Prostate gland (tissue), 2 donors: ENCODE data around the gene RTN4RL2. TPM values are rescaled to one million over a fixed set of nuclear protein-coding genes. Genes with fewer than 3 reads are reported as not detected.

ENCODE experiments used
- DNase-seq: peaks from one replicate; pipeline ENCODE4 v3.0.0-alpha.2; 2019; ENCODE audit warnings: low spot score
- H3K27ac ChIP-seq, 2 donors: fragments of 200-600 bp; sonication (generic); 2 replicates each; pipeline ENCODE4 v1.5.1; 2017 to 2019
- H3K27me3 ChIP-seq: fragments of 200-600 bp; sonication (generic); replicated peaks from 2 replicates; pipeline ENCODE4 v1.5.1; 2019; ENCODE audit not compliant: insufficient read depth
- H3K36me3 ChIP-seq, 2 donors: fragments of 200-600 bp; sonication (generic); 1 replicate in 1 of 2; 2 replicates in 1 of 2; pipeline versions ENCODE4 v1.5.1 to v1.8.1; 2017 to 2019
- H3K4me1 ChIP-seq: fragments of 200-600 bp; sonication (generic); replicated peaks from 2 replicates; pipeline ENCODE4 v1.5.1; 2019
- H3K4me3 ChIP-seq, 2 donors: fragments of 200-600 bp; sonication (generic); 2 replicates each; pipeline ENCODE4 v1.5.1; 2017 to 2019
- H3K9me3 ChIP-seq: fragments of 200-600 bp; sonication (generic); 2 replicates; pipeline ENCODE4 v1.5.1; 2017
- POLR2A ChIP-seq: fragments of 450-650 bp; IDR thresholded peaks from one replicate; pipeline ENCODE4 v1.6.1; 2016; ENCODE audit warnings: antibody characterized with exemption, mild to moderate bottlenecking
- POLR2AphosphoS5 ChIP-seq: sonication (generic); formaldehyde crosslinking; IDR thresholded peaks from one replicate; pipeline ENCODE4 v1.6.1; 2017; ENCODE audit warnings: antibody characterized with exemption
- WGBS: methylation state at CpG from one replicate; pipeline ENCODE4 v1.1.5; 2018; 5-methylcytosine and 5-hydroxymethylcytosine counted together
- intact Hi-C: fragments of 100-400 bp; cut with DNase I; formaldehyde crosslinking; loops from one replicate; pipeline ENCODE4 v1.14.2; 2022
- total RNA-seq, 2 donors: library from RNA; depleted of rRNA; stranded (reverse); fragments of >200 nt; gene quantifications; one replicate each; pipeline ENCODE4 v1.1.0, GENCODE V29; 2016
- TF ChIP-seq, protein P1 (sequence below), 4 experiments: fragments of 200-600 bp in 2 of 4; fragments of 450-650 bp in 2 of 4; sonication (generic) in 2 of 4; IDR thresholded peaks; 1 replicate in 3 of 4; 2 replicates in 1 of 4; pipeline ENCODE4 v1.5.1; 2016 to 2019; ENCODE audit warnings: antibody characterized with exemption in 4 of 4, mild to moderate bottlenecking in 2 of 4, moderate library complexity in 2 of 4

RTN4RL2 gene
- total RNA-seq, 2 donors from 2014 or later: 0.51 to 2.0 TPM

DNA sequence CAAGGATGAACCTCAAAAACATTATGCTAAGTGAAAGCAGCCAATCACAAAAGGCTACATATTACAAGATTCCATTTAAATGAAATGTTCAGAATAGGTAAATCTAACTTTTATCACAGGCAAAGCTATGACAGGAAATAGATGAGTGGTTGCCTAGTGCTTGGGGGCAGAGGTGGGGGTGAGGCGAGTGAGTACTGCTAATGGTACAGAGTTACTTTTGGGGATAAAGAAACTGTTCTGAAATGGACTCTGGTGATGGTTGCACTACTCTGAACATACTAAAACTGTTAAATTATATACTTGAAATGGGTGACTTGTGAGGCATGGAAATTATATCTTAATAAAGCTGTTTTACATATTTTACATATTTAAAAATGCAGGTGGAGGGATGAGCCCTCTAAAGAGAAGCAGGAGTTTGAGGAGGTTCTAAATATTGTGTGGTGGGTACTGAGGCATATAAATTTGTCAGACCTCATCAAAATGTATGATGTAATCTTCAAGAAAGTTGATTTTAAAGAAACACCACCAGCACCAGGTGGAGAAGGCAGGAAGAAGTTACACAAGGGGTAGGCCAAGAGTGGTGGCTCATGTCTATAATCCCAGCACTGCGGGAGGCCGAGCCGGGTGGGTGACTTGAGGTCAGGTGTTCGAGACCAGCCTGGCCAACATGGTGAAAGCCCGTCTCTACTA lies 51.6 kb downstream of the RTN4RL2 start:
- H3K9me3 ChIP-seq: no peaks in the 10 kb centered on the region
- no peaks in the 10 kb centered on the region for H3K27me3 ChIP-seq
- DNase-seq: no peak
- WGBS: 94% methylated on average over 6 of the region's 6 CpGs
- H3K36me3 ChIP-seq: no peaks in the 10 kb centered on the region
- H3K27ac ChIP-seq: no peak overlapping the region
- H3K4me3 ChIP-seq: no peak overlapping the region
- peaks cover 4% of the 10 kb centered on the region for H3K4me1 ChIP-seq
- no peak for TF ChIP-seq POLR2AphosphoS5
- TF ChIP-seq POLR2A: no peak
- TF ChIP-seq, protein P1, sequence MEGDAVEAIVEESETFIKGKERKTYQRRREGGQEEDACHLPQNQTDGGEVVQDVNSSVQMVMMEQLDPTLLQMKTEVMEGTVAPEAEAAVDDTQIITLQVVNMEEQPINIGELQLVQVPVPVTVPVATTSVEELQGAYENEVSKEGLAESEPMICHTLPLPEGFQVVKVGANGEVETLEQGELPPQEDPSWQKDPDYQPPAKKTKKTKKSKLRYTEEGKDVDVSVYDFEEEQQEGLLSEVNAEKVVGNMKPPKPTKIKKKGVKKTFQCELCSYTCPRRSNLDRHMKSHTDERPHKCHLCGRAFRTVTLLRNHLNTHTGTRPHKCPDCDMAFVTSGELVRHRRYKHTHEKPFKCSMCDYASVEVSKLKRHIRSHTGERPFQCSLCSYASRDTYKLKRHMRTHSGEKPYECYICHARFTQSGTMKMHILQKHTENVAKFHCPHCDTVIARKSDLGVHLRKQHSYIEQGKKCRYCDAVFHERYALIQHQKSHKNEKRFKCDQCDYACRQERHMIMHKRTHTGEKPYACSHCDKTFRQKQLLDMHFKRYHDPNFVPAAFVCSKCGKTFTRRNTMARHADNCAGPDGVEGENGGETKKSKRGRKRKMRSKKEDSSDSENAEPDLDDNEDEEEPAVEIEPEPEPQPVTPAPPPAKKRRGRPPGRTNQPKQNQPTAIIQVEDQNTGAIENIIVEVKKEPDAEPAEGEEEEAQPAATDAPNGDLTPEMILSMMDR (IDR thresholded peaks at IDR 0.05): no peak
- intact Hi-C loops: no loop called here

DNA sequence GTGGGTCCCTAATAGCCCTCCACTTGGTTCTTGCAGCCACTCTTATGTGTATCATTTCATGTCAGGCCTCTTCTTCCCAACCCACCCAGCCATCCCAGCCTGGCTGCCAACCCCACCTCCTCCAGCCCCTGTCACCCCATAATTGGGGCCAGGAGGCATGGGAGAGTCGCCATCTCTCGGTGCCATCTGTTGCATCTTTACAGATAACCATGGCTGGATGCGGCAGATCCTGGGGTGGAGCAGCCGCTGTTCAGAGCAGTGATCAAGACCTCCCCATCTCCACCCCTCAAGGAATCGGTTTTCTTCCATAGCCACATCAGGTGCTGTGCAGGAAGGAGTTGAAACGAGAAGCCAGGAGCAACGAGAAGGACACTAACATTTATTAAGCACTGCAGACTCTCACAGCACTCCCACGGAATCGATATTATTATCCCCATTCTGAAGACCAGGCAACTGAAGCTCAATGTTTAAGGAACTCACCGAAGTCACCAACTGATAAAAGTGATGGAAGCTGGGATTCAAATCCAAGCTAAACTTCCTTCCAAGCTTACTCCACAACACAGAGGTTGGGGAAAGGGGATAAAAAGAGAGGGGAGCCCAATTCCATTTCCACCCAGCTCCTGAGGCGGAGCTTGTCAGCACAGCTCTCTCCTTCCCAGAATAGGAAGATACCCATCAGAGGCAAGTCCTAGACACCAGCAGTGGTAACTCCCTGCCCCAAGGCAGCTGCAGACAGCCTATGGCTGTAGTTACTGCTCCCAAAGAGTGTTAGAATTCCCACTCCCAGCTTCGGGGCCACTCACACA lies 52.5 kb downstream of the RTN4RL2 start:
- Histone ChIP-seq H3K9me3 (no peaks in the 10 kb centered on the region), H3K27ac (no peak overlapping the region), H3K27me3 (no peaks in the 10 kb centered on the region), H3K36me3 (no peaks in the 10 kb centered on the region), H3K4me3 (no peak overlapping the region), H3K4me1 (peaks cover 4% of the 10 kb centered on the region)
- 81% methylated on average over 12 of the region's 12 CpGs for WGBS
- no peak for DNase-seq
- intact Hi-C loops: no loop called here
- no peak for TF ChIP-seq POLR2AphosphoS5
- TF ChIP-seq, protein P1 (IDR thresholded peaks at IDR 0.05): no peak
- TF ChIP-seq POLR2A: no peak

DNA sequence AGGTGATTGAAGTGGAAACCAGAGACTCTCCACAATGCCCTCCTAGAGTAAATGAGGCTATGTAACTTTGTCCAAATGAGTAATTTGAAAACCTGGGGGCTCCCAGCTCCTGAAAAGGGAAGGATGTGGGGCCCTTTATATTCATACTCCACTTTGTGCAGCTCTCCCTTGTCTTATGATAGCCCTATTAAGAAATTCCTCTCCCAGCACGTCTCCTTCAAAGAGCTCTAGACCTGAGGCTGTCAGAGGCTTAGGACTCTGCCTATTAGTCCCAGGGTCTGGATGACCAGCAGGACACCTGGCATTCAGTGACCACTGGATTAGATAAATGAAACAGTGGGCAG lies 53.1 kb downstream of the RTN4RL2 start:
- WGBS: 44% methylated on average over 1 of the region's 1 CpG
- Histone ChIP-seq H3K27ac (no peak overlapping the region), H3K4me3 (no peak overlapping the region)

DNA sequence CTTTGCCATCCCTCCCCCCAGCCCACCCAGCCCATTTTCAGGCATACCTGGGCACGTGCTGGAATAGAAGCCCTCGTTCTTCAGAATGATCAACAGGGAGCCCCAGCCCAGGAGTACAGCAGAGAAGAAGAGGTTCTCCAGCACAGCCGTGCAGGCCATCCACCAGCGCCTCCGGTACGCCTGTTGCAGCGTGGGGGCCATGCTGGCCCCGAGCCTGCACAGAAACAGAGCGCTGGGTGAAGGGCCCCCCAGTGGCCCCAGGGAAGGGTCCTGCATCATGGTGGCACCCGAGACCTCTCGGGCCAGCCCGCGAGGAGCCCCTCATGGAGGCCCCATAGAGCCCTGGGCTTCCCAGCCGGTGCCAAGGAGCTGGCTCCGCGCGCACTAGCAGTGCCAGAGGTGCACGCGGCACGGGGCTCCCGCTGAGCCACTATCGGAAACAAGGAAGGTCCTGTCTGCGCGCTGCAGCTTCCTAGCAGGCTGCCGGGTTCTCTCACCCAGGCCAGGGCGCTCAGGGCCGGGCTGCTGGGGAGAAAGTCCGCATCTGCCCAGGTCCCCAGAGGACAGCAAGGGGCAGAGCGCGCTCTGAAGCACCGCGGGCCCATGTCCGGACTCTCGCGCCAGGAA lies 53.7 kb downstream of the RTN4RL2 start:
- DNase-seq: peak; percentile 51
- peak overlapping the region; percentile 64 to 66 for H3K27ac ChIP-seq
- no peaks in the 10 kb centered on the region for H3K36me3 ChIP-seq
- 11% methylated on average over 30 of the region's 35 CpGs for WGBS
- TF ChIP-seq POLR2AphosphoS5 (no peak), POLR2A (no peak)
- TF ChIP-seq, protein P1 (IDR thresholded peaks at IDR 0.05): no peak
- H3K4me3 ChIP-seq: peak overlapping the region; percentile 71 to 82
- H3K9me3 ChIP-seq: no peaks in the 10 kb centered on the region
- intact Hi-C loops: no loop called here
- peaks cover 4% of the 10 kb centered on the region for H3K4me1 ChIP-seq
- no peaks in the 10 kb centered on the region for H3K27me3 ChIP-seq

More for the DNA sequence above, 53.1 kb downstream of the RTN4RL2 start:
- Histone ChIP-seq H3K4me1 (peaks cover 4% of the 10 kb centered on the region), H3K27me3 (no peaks in the 10 kb centered on the region), H3K9me3 (no peaks in the 10 kb centered on the region), H3K36me3 (no peaks in the 10 kb centered on the region)
- intact Hi-C loops: no loop called here
- TF ChIP-seq, protein P1 (IDR thresholded peaks at IDR 0.05): no peak
- no peak for TF ChIP-seq POLR2A
- TF ChIP-seq POLR2AphosphoS5: no peak
- DNase-seq: no peak
